ENCODE data around the gene SMYD3. TPM values are rescaled to one million over a fixed set of nuclear protein-coding genes. Genes with fewer than 3 reads are reported as not detected.

Gene SMYD3
- total and polyA plus RNA-seq, 2 of the 13 experiments (the other 11 are each of a cell fraction or from before 2014, with no cell fraction given): 27.7 to 35.8 TPM

- TF ChIP-seq ZBTB42 (CRISPR knock-in tag; IDR thresholded peaks at IDR 0.05) (no peak), THAP7 (CRISPR knock-in tag; IDR thresholded peaks at IDR 0.05) (no peak), STAG1 (CRISPR knock-in tag; IDR thresholded peaks at IDR 0.05) (0 out of 2 replicates have a peak, but pooled peaks have one; percentile 15), ZBTB1 (CRISPR knock-in tag; IDR thresholded peaks at IDR 0.05; ENCODE audit: borderline replicate concordance) (no peak), MAFG (CRISPR knock-in tag; IDR thresholded peaks at IDR 0.05) (no peak)
Measured at GRCh38 chr1:245825128-245825901, 681.8 kb downstream of the SMYD3 start (continued).

GRCh38 chr1:245823408-245824147 lies 683.5 kb downstream of the SMYD3 start:
- intact Hi-C loops (cut with micrococcal nuclease; ENCODE audit: unreplicated experiment) (no loop called here), in situ Hi-C loops (cut with HindIII; ENCODE audit: extremely low pct_ligation_motif_present, low pct_unique_long_range_greater_than_20kb) (no loop called here)
- CTCF ChIA-PET (ENCODE audit: low intra/inter-chr PET ratio, low total read pairs): no interaction called here
- DNase-seq (ENCODE audit: low spot score): no peak
- no peak for TF ChIP-seq KDM5B (CRISPR knock-in tag; IDR thresholded peaks at IDR 0.05; ENCODE audit: borderline replicate concordance)
- no peak for TF ChIP-seq GLMP (CRISPR knock-in tag; IDR thresholded peaks at IDR 0.05; ENCODE audit: borderline replicate concordance)
- no peak for TF ChIP-seq CBFB (CRISPR knock-in tag; IDR thresholded peaks at IDR 0.05)
- no peak for TF ChIP-seq ZNF317 (CRISPR knock-in tag; IDR thresholded peaks at IDR 0.05)
- TF ChIP-seq TEF (CRISPR knock-in tag; IDR thresholded peaks at IDR 0.05): no peak
- TF ChIP-seq ZNF362 (CRISPR knock-in tag; IDR thresholded peaks at IDR 0.05; ENCODE audit: borderline replicate concordance): no peak
- TF ChIP-seq TAF15 (IDR thresholded peaks at IDR 0.05; ENCODE audit: low read depth, low read length, poor library complexity, severe bottlenecking): no peak
- TF ChIP-seq ZC3H4 (CRISPR knock-in tag; IDR thresholded peaks at IDR 0.05; ENCODE audit: borderline replicate concordance): no peak
- TF ChIP-seq HOXA9 (CRISPR knock-in tag; IDR thresholded peaks at IDR 0.05; ENCODE audit: borderline replicate concordance): no peak
- TF ChIP-seq ATF7-NPFF (CRISPR knock-in tag; IDR thresholded peaks at IDR 0.05; ENCODE audit: low read depth): no peak
- TF ChIP-seq MEIS1 (CRISPR knock-in tag; IDR thresholded peaks at IDR 0.05; ENCODE audit: borderline replicate concordance): no peak
- FAIRE-seq: no peak
- Histone ChIP-seq H3K36me3 (replicated peaks in 1 of 2; ENCODE audit: control insufficient read depth in 1 of 2, insufficient read depth in 2 of 2, low read length in 2 of 2) (no peaks in the 10 kb centered on the region; a peak in 1 of 5 replicates), H3K27me3 (ENCODE audit: control insufficient read depth in 1 of 2, insufficient read depth in 2 of 2, low read length in 2 of 2) (no peaks in the 10 kb centered on the region), H2AFZ (ENCODE audit: low read length) (no peak overlapping the region), H3K9me3 (ENCODE audit: low read length) (no peaks in the 10 kb centered on the region), H3K9ac (ENCODE audit: insufficient read depth, low read depth, low read length) (no peak overlapping the region), H4K20me1 (ENCODE audit: insufficient read depth, low read length) (no peaks in the 10 kb centered on the region), H3K4me1 (ENCODE audit: insufficient read depth, low read length) (peaks cover 13% of the 10 kb centered on the region; the same call in 1 of the 2 replicates), H3K4me3 (replicated peaks in 1 of 3; ENCODE audit: insufficient read depth in 1 of 3, low read depth in 2 of 3, low read length in 3 of 3) (no peak overlapping the region), H3K4me2 (ENCODE audit: low read depth, low read length) (no peak overlapping the region), H3K79me2 (ENCODE audit: insufficient read depth, low read length) (no peaks in the 10 kb centered on the region), H3K27ac (ENCODE audit: extremely low read length, insufficient read depth, low read length) (no peak overlapping the region)
- ATAC-seq: no peak
- WGBS (ENCODE audit: low lambda C conversion rate): 92% methylated on average over 12 of the region's 13 CpGs
- BruUV-seq (replicated peaks): no TSS peak
- POLR2A ChIA-PET: interaction anchor here (1.8 kb wide), 1 partner anchor 14 kb away, joined by 5 read pairs; no protein-coding TSS in a partner anchor
